ENCODE data around the gene SMTNL2. TPM values are rescaled to one million over a fixed set of nuclear protein-coding genes. Genes with fewer than 3 reads are reported as not detected.
"Not testable (repeated sequence)": the region's sequence is repeated elsewhere in the genome, so short reads cannot be mapped to it uniquely, and the experiment has no call there.

The SMTNL2 gene
- total RNA-seq, 1 donor from 2014 or later, result 65.7 TPM

DNA sequence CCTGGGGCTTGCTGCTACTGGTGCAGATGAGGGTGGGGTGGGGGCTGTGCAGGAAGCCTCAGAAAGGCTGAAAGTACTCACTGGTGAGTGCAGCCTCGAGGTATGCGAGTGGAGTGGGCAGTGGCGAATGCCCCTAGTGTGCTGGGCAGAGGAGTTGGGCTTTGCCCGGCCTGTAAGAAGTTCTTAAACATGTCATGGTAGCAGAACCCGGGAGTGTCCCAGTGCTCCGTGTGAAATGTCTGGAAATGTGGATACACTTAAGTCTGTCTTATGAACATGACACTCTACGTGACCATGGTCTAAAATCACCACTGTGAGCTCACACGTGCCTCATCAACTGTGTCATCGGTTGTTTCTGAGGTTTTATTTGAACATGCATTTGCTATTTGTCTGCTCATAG lies 1.7 kb downstream of the SMTNL2 start:
- Mint-ChIP-seq H3K4me3 (peak overlapping the region; percentile 89), H3K27ac (peak overlapping the region; percentile 94), H3K36me3 (no peaks in the 10 kb centered on the region), H3K27me3 (ENCODE audit: low read depth) (no peaks in the 10 kb centered on the region), H3K9me3 (no peaks in the 10 kb centered on the region), H3K4me1 (peaks cover 88% of the 10 kb centered on the region)
- no peak for DNase-seq (ENCODE audit: low spot score in 2 of 2, unreplicated experiment in 2 of 2)
- TF ChIP-seq, protein P1, sequence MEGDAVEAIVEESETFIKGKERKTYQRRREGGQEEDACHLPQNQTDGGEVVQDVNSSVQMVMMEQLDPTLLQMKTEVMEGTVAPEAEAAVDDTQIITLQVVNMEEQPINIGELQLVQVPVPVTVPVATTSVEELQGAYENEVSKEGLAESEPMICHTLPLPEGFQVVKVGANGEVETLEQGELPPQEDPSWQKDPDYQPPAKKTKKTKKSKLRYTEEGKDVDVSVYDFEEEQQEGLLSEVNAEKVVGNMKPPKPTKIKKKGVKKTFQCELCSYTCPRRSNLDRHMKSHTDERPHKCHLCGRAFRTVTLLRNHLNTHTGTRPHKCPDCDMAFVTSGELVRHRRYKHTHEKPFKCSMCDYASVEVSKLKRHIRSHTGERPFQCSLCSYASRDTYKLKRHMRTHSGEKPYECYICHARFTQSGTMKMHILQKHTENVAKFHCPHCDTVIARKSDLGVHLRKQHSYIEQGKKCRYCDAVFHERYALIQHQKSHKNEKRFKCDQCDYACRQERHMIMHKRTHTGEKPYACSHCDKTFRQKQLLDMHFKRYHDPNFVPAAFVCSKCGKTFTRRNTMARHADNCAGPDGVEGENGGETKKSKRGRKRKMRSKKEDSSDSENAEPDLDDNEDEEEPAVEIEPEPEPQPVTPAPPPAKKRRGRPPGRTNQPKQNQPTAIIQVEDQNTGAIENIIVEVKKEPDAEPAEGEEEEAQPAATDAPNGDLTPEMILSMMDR (IDR thresholded peaks at IDR 0.05; ENCODE audit: unreplicated experiment), result no peak

- no peak for DNase-seq (ENCODE audit: low spot score in 2 of 2, unreplicated experiment in 2 of 2)
- Mint-ChIP-seq H3K27me3 (ENCODE audit: low read depth) (no peaks in the 10 kb centered on the region), H3K4me3 (peak overlapping the region; percentile 89), H3K27ac (peak overlapping the region; percentile 94), H3K36me3 (no peaks in the 10 kb centered on the region), H3K9me3 (no peaks in the 10 kb centered on the region), H3K4me1 (peaks cover 86% of the 10 kb centered on the region)
- TF ChIP-seq, protein P1 (IDR thresholded peaks at IDR 0.05; ENCODE audit: unreplicated experiment), result no peak
These were observed 2.9 kb downstream of the SMTNL2 start for GRCh38 chr17:4587195-4587594.

- TF ChIP-seq, protein P1 (IDR thresholded peaks at IDR 0.05; ENCODE audit: unreplicated experiment), result no peak
- Mint-ChIP-seq H3K27me3 (ENCODE audit: low read depth) (no peaks in the 10 kb centered on the region), H3K4me1 (peaks cover 85% of the 10 kb centered on the region), H3K4me3 (peak overlapping the region; percentile 89), H3K27ac (peak overlapping the region; percentile 94), H3K36me3 (no peaks in the 10 kb centered on the region), H3K9me3 (no peaks in the 10 kb centered on the region)
- no peak for DNase-seq (ENCODE audit: low spot score in 2 of 2, unreplicated experiment in 2 of 2)
These were observed 3.5 kb downstream of the SMTNL2 start for GRCh38 chr17:4587803-4588202.

DNA sequence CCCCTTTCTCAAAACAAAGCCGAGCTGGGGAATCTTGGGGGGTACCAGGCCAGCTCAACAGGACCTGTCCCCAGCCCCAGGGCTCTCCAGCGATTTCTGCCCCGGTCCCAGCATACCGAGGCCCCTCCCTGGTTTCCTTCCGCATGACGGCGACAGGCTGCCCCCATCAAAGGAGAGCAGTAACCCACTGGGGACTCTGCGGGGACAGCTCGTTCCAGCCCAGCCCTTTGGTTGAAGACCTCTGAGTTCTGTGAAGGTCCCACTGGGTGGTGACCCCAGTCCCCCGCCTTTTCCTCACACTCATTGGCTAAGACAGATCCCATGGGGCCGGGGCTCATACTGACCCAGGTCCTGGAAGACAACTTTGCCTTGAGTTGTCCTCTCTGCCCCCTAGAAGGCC lies 4.1 kb downstream of the SMTNL2 start:
- Mint-ChIP-seq H3K9me3 (no peaks in the 10 kb centered on the region), H3K36me3 (no peaks in the 10 kb centered on the region), H3K4me1 (peaks cover 80% of the 10 kb centered on the region), H3K27ac (peak overlapping the region; percentile 94), H3K4me3 (peak overlapping the region; percentile 89), H3K27me3 (ENCODE audit: low read depth) (no peaks in the 10 kb centered on the region)
- TF ChIP-seq, protein P1 (IDR thresholded peaks at IDR 0.05; ENCODE audit: unreplicated experiment), result no peak
- DNase-seq (ENCODE audit: low spot score in 2 of 2, unreplicated experiment in 2 of 2), result no peak

- H3K27ac Mint-ChIP-seq, result peak overlapping the region; percentile 94
- no peaks in the 10 kb centered on the region for H3K27me3 Mint-ChIP-seq (ENCODE audit: low read depth)
- DNase-seq (ENCODE audit: low spot score in 2 of 2, unreplicated experiment in 2 of 2), result no peak
- peak overlapping the region; percentile 89 for H3K4me3 Mint-ChIP-seq
- H3K36me3 Mint-ChIP-seq, result no peaks in the 10 kb centered on the region
- H3K9me3 Mint-ChIP-seq, result no peaks in the 10 kb centered on the region
- TF ChIP-seq, protein P1 (IDR thresholded peaks at IDR 0.05; ENCODE audit: unreplicated experiment), result no peak
- H3K4me1 Mint-ChIP-seq, result peaks cover 81% of the 10 kb centered on the region
These were observed 4.7 kb downstream of the SMTNL2 start for GRCh38 chr17:4588898-4589625.

DNA sequence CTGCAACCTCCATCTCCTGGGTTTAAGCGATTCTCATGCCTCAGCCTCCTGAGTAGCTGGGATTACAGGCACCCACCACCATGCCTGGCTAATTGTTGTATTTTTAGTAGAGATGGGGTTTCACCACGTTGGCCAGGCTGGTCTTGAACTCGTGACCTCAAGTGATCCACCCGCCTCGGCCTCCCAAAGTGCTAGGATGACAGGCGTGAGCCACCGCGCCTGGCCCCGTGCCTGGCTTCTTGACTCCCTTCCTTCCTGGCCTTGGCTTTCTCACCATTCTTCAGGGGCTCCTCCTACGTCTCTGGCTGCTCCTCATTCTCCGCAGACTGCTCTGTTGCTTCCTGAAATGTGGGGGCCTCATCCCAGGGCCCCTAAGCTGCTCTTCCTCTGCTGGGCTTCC lies 5.7 kb downstream of the SMTNL2 start:
- not testable (repeated sequence) for H3K27me3 Mint-ChIP-seq (ENCODE audit: low read depth); H3K9me3 Mint-ChIP-seq; DNase-seq (ENCODE audit: low spot score in 2 of 2, unreplicated experiment in 2 of 2); H3K36me3 Mint-ChIP-seq
- Mint-ChIP-seq H3K4me3 (peak overlapping the region; percentile 89), H3K4me1 (peaks cover 86% of the 10 kb centered on the region), H3K27ac (peak overlapping the region; percentile 94)
